ENCODE data around the gene MBNL1. TPM values are rescaled to one million over a fixed set of nuclear protein-coding genes. Genes with fewer than 3 reads are reported as not detected.

Gene MBNL1
- total and polyA plus RNA-seq, 2 of the 4 experiments (the other 2 are of a cell fraction): 127 to 664 TPM

DNA sequence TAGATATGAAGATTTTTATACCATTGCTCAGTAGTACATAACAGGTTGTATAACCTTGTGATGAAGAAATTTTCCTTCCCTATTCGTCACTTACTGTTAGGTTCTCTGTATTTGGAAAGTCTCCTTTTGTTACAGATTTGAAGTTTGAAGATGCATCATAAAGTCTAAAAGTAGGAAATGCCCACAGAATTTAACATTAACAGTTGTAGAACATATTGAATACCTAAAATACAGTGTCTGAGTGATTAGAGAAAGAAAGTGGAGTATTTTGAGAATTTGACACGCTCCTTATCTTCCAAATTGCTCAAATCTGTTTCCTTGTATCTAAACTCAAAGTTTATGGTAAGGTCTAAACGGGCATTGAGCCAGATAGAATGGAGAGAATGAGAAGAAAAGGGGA lies 111.3 kb downstream of the MBNL1 start:
- H2BK120ac ChIP-seq (ENCODE audit: low read depth, low read length): no peak overlapping the region
- H2BK15ac ChIP-seq (ENCODE audit: low read depth, low read length): no peak overlapping the region
- H2AK5ac ChIP-seq (ENCODE audit: low read depth, low read length): no peak overlapping the region
- POLR2A ChIA-PET (ENCODE audit: unreplicated experiment): no interaction called here
- peak overlapping the region; percentile 67 for H3K18ac ChIP-seq (ENCODE audit: low read depth, low read length)
- no peak overlapping the region for H2AFZ ChIP-seq (replicated peaks; ENCODE audit: low read length, poor library complexity)
- H3K27ac ChIP-seq (ENCODE audit: insufficient read depth, low read length): 0 out of 2 replicates have a peak overlapping the region, but pooled peaks have one; percentile 37
- no CpG with 5 or more reads among the region's 3 CpGs for WGBS, 2 experiments (ENCODE audit: extremely low coverage in 2 of 2, insufficient read length in 1 of 2)
- H3K9me3 ChIP-seq (ENCODE audit: control insufficient read depth, insufficient read depth, low read length): no peaks in the 10 kb centered on the region
- no peak overlapping the region for H2BK20ac ChIP-seq (ENCODE audit: low read depth, low read length)
- H3K23ac ChIP-seq (ENCODE audit: low read depth, low read length): peak overlapping the region; percentile 65; the same call in 1 of the 2 replicates
- in situ Hi-C loops (cut with MboI; ENCODE audit: low sequenced_read_pairs) (no loop called here), intact Hi-C loops (cut with micrococcal nuclease) (no loop called here), dilution Hi-C loops (cut with HindIII; ENCODE audit: low sequenced_read_pairs, unreplicated experiment) (no loop called here)
- no peak overlapping the region for H3K4ac ChIP-seq (ENCODE audit: low read depth, low read length)
- H3K9me1 ChIP-seq (ENCODE audit: insufficient read depth, low read length): peaks cover 10% of the 10 kb centered on the region
- H2BK5ac ChIP-seq (ENCODE audit: low read depth, low read length, poor library complexity, severe bottlenecking): peak overlapping the region; percentile 41
- H3K4me3 ChIP-seq (ENCODE audit: insufficient read depth, low read depth, low read length): no peak overlapping the region
- TF ChIP-seq FOS (IDR thresholded peaks at IDR 0.05; ENCODE audit: low read depth, low read length) (no peak), RAD21 (IDR thresholded peaks at IDR 0.05; ENCODE audit: low read length) (no peak), CEBPB (IDR thresholded peaks at IDR 0.05; ENCODE audit: low read depth, low read length) (no peak), BHLHE40 (IDR thresholded peaks at IDR 0.05; ENCODE audit: low read depth, low read length) (no peak), MAZ (IDR thresholded peaks at IDR 0.05; ENCODE audit: borderline replicate concordance, low read depth, low read length) (no peak), RCOR1 (IDR thresholded peaks at IDR 0.05; ENCODE audit: insufficient replicate concordance, low read length) (no peak), MAFK (IDR thresholded peaks at IDR 0.05; ENCODE audit: low read depth, low read length) (no peak), POLR2A (IDR thresholded peaks at IDR 0.05; ENCODE audit: low read depth, low read length) (no peak), SMC3 (IDR thresholded peaks at IDR 0.05; ENCODE audit: low read depth, low read length) (no peak), CHD1 (IDR thresholded peaks at IDR 0.05; ENCODE audit: low read depth, low read length) (no peak), NFE2L2 (IDR thresholded peaks at IDR 0.05; ENCODE audit: low read depth, low read length) (no peak), MXI1 (IDR thresholded peaks at IDR 0.05; ENCODE audit: borderline replicate concordance, low read depth, low read length) (no peak), RFX5 (IDR thresholded peaks at IDR 0.05; ENCODE audit: low read depth, low read length) (no peak)
- TF ChIP-seq, protein P1, sequence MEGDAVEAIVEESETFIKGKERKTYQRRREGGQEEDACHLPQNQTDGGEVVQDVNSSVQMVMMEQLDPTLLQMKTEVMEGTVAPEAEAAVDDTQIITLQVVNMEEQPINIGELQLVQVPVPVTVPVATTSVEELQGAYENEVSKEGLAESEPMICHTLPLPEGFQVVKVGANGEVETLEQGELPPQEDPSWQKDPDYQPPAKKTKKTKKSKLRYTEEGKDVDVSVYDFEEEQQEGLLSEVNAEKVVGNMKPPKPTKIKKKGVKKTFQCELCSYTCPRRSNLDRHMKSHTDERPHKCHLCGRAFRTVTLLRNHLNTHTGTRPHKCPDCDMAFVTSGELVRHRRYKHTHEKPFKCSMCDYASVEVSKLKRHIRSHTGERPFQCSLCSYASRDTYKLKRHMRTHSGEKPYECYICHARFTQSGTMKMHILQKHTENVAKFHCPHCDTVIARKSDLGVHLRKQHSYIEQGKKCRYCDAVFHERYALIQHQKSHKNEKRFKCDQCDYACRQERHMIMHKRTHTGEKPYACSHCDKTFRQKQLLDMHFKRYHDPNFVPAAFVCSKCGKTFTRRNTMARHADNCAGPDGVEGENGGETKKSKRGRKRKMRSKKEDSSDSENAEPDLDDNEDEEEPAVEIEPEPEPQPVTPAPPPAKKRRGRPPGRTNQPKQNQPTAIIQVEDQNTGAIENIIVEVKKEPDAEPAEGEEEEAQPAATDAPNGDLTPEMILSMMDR (conservative IDR thresholded peaks at IDR 0.05; ENCODE audit: low read depth, low read length): no peak
- TF ChIP-seq, protein P2, sequence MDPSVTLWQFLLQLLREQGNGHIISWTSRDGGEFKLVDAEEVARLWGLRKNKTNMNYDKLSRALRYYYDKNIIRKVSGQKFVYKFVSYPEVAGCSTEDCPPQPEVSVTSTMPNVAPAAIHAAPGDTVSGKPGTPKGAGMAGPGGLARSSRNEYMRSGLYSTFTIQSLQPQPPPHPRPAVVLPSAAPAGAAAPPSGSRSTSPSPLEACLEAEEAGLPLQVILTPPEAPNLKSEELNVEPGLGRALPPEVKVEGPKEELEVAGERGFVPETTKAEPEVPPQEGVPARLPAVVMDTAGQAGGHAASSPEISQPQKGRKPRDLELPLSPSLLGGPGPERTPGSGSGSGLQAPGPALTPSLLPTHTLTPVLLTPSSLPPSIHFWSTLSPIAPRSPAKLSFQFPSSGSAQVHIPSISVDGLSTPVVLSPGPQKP (IDR thresholded peaks at IDR 0.05; ENCODE audit: borderline replicate concordance, low read depth, low read length): no peak
- TF ChIP-seq, protein P3, sequence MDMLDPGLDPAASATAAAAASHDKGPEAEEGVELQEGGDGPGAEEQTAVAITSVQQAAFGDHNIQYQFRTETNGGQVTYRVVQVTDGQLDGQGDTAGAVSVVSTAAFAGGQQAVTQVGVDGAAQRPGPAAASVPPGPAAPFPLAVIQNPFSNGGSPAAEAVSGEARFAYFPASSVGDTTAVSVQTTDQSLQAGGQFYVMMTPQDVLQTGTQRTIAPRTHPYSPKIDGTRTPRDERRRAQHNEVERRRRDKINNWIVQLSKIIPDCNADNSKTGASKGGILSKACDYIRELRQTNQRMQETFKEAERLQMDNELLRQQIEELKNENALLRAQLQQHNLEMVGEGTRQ (IDR thresholded peaks at IDR 0.05; ENCODE audit: low read depth, low read length): no peak
- no peak for ATAC-seq (ENCODE audit: low read depth)
- peaks cover 9 to 46% of the 10 kb centered on the region in 2 experiments for H3K79me1 ChIP-seq (ENCODE audit: low read depth in 1 of 2, low read length in 2 of 2)
- DNase-seq: no peak
- H4K20me1 ChIP-seq (ENCODE audit: insufficient read depth, low read length): peaks cover 29% of the 10 kb centered on the region
- peaks cover 14% of the 10 kb centered on the region for H3K4me1 ChIP-seq (ENCODE audit: control insufficient read depth, insufficient read depth, low read length)
- H3K4me2 ChIP-seq (ENCODE audit: low read depth, low read length): peak overlapping the region; percentile 48; the same call in 1 of the 2 replicates
- H3K9ac ChIP-seq (ENCODE audit: low read depth, low read length): 0 out of 2 replicates have a peak overlapping the region, but pooled peaks have one; percentile 17
- H4K8ac ChIP-seq (ENCODE audit: low read depth in 2 of 2, low read length in 2 of 2): peak overlapping the region in 1 of 2 experiments; percentile 12; a peak in 2 of 4 replicates
- H3K36me3 ChIP-seq (ENCODE audit: control insufficient read depth, insufficient read depth, low read length): peaks cover 4% of the 10 kb centered on the region
- no peak overlapping the region; the same call in 1 of the 2 replicates for H4K5ac ChIP-seq (ENCODE audit: low read depth, low read length)
- BruUV-seq (replicated peaks): no TSS peak
- no peak overlapping the region for H2AK9ac ChIP-seq (replicated peaks; ENCODE audit: low read depth, low read length, poor library complexity)
- CTCF ChIA-PET: no interaction called here
- no peak overlapping the region for H3K56ac ChIP-seq (ENCODE audit: extremely low read depth, insufficient read depth, low read length)
- no peak overlapping the region for H4K91ac ChIP-seq (ENCODE audit: insufficient read depth, low read depth, low read length)
- peak overlapping the region; percentile 65; the same call in 1 of the 2 replicates for H3K14ac ChIP-seq (replicated peaks; ENCODE audit: low read depth, low read length)
- H3K27me3 ChIP-seq (ENCODE audit: control insufficient read depth, insufficient read depth, low read length): no peaks in the 10 kb centered on the region
